ENCODE results near the gene SYNE1. TPM values are rescaled to one million over a fixed set of nuclear protein-coding genes. Genes with fewer than 3 reads are reported as not detected.

The SYNE1 gene
- total and polyA plus RNA-seq, 11 donors: 25.0 to 178 (median 112) TPM

- Histone ChIP-seq H3K36me3 (no peaks in the 10 kb centered on the region), H3K27ac (peak overlapping the region in 1 of 12 donors; percentile 73), H3K4me3 (peak overlapping the region in 4 of 12 donors; percentile 65 to 77 (median 72)), H3K9me3 (no peaks in the 10 kb centered on the region), H3K4me1 (peaks cover 0 to 38% (median 9%) of the 10 kb centered on the region in 12 donors), H3K27me3 (peaks cover 0 to 18% (median 0%) of the 10 kb centered on the region in 9 donors)
- 76 to 82% (median 80%) methylated on average over 3 of the region's 3 CpGs for WGBS, 4 donors
- intact Hi-C loops (cut with DNase I): loop anchor here in 1 of 10 donors (5.0 kb wide), 2 partner anchors 37 to 67 kb away; no protein-coding TSS in a partner anchor
- TF ChIP-seq POLR2A (IDR thresholded peaks at IDR 0.05) (no peak), CTCF (IDR thresholded peaks at IDR 0.05) (no peak)
- peak in 1 of 5 donors; percentile 25 for DNase-seq
- no peak for ATAC-seq
These were observed 2.4 kb downstream of the SYNE1 start for GRCh38 chr6:152634773-152635172.

- 90 to 92% (median 91%) methylated on average over 2 of the region's 2 CpGs for WGBS, 4 donors
- intact Hi-C loops (cut with DNase I): no loop called here
These were observed 4.9 kb downstream of the SYNE1 start for GRCh38 chr6:152632121-152632782.

GRCh38 chr6:152631376-152631775 is 5.8 kb downstream of the SYNE1 start:
- no peaks in the 10 kb centered on the region for H3K9me3 ChIP-seq
- ATAC-seq (no peak), DNase-seq (no peak)
- peaks cover 0 to 25% (median 6%) of the 10 kb centered on the region in 12 donors for H3K4me1 ChIP-seq
- H3K4me3 ChIP-seq: no peak overlapping the region
- peaks cover 0 to 8% (median 0%) of the 10 kb centered on the region in 9 donors for H3K36me3 ChIP-seq
- 95 to 98% (median 97%) methylated on average over 3 of the region's 3 CpGs for WGBS, 4 donors
- intact Hi-C loops (cut with DNase I): no loop called here
- H3K27me3 ChIP-seq: peaks cover 0 to 3% (median 0%) of the 10 kb centered on the region in 9 donors
- no peak for TF ChIP-seq CTCF (IDR thresholded peaks at IDR 0.05)
- TF ChIP-seq POLR2A (IDR thresholded peaks at IDR 0.05): no peak
- H3K27ac ChIP-seq: no peak overlapping the region

More at GRCh38 chr6:152632121-152632782, 4.9 kb downstream of the SYNE1 start:
- peaks cover 0 to 6% (median 0%) of the 10 kb centered on the region in 9 donors for H3K36me3 ChIP-seq
- DNase-seq: no peak
- peaks cover 0 to 11% (median 0%) of the 10 kb centered on the region in 9 donors for H3K27me3 ChIP-seq
- H3K9me3 ChIP-seq: no peaks in the 10 kb centered on the region
- no peak overlapping the region for H3K27ac ChIP-seq
- ATAC-seq: no peak
- H3K4me1 ChIP-seq: peaks cover 0 to 29% (median 7%) of the 10 kb centered on the region in 12 donors
- no peak for TF ChIP-seq POLR2A (IDR thresholded peaks at IDR 0.05)
- no peak for TF ChIP-seq CTCF (IDR thresholded peaks at IDR 0.05)
- no peak overlapping the region for H3K4me3 ChIP-seq

- H3K27me3 ChIP-seq: no peaks in the 10 kb centered on the region
- no peak for DNase-seq
- no peak for ATAC-seq
- no peak overlapping the region for H3K27ac ChIP-seq
- 68 to 84% (median 75%) methylated on average over 1 of the region's 1 CpG for WGBS, 4 donors
- TF ChIP-seq CTCF (IDR thresholded peaks at IDR 0.05) (no peak), POLR2A (IDR thresholded peaks at IDR 0.05) (no peak)
- peaks cover 0 to 20% (median 3%) of the 10 kb centered on the region in 12 donors for H3K4me1 ChIP-seq
- H3K36me3 ChIP-seq: peaks cover 0 to 8% (median 0%) of the 10 kb centered on the region in 9 donors
- intact Hi-C loops (cut with DNase I): no loop called here
- H3K9me3 ChIP-seq: no peaks in the 10 kb centered on the region
- H3K4me3 ChIP-seq: no peak overlapping the region
These were observed 6.3 kb downstream of the SYNE1 start for GRCh38 chr6:152630832-152631231.

All from heart left ventricle (tissue), 16 donors.